DMS79 treated with DMSO at 0.1 percent for 48 hours (cell line): ENCODE measurements around the gene HIPK2.

Experiments used
- DNase-seq: peaks from one replicate; lab custom pipeline; 2025; lab: John Stamatoyannopoulos, UW

The HIPK2 gene

DNA sequence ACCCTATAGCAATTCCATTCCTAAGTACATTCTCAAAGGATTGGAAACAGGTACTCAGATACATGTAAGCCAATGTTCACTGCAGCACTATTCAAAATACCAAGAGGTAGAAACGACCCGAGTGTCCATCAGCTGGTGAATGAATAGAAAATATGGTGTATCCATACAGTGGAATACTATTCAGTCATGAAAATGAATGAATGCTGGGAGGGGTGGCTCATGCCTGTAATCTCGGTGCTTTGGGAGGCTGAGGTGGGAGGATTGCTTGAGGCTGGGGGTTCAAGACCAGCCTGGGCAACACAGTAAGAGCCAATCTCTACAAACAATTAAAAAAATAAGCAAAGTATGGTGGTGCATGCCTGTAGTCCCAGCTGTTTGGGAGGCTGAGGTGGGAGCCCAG, 191.5 kb downstream of the HIPK2 start:
- DNase-seq, result no peak

GRCh38 chr7:139585042-139585441, 192.8 kb downstream of the HIPK2 start:
- no peak for DNase-seq

- no peak for DNase-seq
These were observed 193.8 kb downstream of the HIPK2 start for GRCh38 chr7:139583826-139584553.

DNA sequence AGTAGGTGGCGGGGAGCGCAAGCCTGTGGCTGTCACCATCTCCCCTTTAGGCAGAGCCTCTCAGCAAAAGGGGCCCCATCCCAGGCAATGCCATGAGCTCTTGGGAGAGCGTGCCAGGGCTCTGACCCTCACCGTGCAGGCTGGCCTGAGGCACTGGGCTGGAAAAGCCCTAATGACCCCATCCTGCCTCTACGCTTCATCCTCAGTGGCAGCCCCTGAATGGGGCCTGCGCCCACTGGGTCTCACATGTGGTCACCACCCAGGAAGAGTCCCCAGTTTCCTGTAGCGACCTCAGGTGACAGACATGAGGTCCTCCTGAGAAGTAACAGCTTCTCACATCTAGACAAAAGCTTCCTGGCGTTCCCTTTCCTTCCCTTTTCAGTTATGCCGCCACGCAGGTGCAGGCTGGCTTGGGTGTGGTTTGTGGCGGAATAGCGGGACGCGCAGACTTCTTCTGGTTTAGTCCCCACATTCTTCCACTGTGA, 195.1 kb downstream of the HIPK2 start:
- no peak for DNase-seq

- no peak for DNase-seq
These were observed 195.6 kb downstream of the HIPK2 start for GRCh38 chr7:139582130-139582650.

- no peak for DNase-seq
These were observed 197.4 kb downstream of the HIPK2 start for GRCh38 chr7:139580435-139580834.

DNA sequence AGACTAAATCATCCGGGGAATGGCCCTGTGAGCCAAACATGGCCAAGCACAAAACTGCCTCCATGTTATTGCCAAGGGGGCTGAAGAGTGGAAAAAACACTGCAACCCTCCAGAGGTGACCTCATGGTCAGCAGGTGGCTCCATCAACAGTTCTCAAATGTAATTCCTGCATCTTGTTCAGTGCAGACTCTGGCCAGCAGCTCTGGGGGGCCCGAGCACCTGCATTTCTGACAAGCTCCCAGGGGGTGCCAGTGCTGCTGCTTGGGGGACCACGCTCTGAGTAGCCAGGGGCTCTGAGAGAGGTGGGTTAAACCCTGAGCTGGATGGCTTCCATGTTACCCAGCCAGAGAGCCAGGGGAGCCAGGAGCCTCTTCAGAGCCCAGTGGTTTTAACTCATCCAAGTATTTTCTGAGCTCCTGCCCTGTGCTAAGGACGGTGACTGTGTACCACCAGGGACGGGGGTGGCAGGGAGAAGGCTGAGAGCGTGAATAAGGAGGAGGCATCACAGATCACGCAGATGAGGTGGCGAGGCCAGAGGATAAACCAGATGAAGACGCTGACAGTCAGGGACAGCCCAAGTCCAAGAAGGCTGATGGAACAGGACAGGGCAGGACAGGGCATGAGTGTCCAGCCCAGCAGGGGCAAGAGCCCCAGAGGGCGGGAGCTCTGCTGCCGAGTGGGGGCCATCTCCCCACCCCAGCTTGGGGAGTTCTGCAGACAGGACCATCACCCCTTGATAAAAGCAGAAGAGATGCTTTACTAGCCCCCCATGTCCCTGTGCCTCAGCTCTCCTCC, 201.4 kb downstream of the HIPK2 start:
- DNase-seq, result no peak

DNA sequence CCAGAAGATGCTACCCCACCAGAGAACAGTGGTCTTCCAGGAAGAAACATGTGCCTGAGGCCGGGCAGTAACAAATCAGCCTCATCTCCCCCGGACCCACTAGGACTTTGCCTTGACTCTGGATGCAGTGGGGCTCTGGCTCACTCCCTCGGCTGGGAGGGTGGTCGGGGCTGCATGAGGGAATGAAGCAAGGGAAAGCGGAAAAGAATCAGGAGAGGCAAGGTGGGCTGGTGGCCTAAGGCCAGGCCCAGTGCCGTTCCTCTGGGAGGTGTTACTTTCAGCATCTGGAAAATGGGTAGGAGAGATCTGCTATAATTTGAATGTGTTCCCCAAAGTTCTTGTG, 202.5 kb downstream of the HIPK2 start:
- no peak for DNase-seq

DNA sequence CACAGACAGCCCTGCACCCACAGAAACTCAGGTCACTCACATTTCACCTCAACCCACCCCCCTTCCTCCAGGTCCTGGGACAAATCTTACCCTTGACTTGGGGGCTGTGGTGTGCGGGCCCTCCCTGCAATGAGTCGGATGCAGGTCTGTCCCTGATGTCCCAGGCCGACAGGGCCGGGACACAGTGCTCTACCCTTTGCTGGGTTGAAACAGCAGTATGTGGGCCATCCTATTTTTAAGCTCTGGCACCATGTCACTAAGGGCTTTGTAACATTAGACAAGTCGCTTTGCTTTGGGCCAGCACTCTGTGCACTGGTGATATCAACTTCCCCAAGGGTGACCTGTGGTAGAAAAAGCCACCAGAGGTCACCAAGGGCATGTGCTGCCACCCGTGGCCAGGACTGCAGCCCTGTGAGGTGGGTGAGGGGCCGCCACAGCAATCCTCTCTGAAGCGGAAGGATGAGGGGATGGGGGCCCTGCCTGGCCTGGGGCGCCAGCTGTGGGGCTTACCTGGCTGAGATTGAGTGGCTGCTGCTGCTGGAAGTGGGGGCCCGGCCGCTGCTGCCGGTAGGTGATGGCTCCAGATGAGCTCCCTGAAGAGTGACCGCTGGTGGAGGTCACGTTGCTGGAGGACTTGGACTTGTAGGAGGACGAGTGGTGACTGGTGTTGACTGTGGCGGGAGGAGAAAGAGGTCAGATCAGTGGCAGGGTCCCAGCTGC, 203.0 kb downstream of the HIPK2 start:
- DNase-seq, result no peak

- DNase-seq, result no peak
These were observed 203.9 kb downstream of the HIPK2 start for GRCh38 chr7:139573871-139574270.

DNA sequence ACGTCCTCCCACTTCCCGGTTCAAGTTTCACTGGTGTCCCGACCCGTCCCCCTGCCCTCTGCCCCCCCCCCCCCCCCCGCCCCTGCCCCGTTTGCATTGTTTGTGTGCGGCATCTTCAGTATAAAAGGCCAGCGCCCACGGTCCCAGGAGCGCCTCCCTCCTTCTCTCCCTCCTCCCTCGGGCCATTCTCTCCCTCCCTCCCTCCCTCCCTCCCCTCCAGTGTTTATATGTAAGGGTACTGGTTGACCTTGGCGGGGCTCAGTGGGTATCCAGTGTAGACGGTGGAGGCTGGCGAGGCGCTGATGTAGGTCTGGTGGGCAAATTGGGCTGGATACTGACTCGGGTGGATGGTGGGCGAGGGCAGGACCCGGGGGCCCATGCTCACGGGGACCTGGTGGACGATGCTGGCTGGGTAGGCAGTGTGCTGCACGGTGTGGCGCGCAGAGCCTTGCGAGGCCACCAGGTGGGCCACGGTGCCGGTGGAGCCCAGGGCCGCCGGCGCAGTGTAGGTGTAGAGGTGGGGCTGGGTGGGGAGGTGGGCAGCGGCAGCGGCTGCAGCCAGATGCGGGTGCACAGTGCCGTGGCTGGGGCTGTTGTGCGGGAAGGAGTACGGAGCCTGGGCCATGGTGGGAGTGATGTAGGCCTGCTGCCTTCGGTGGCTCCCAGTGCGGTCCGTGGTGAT, 205.0 kb downstream of the HIPK2 start:
- no peak for DNase-seq

- DNase-seq, result no peak
These were observed 205.7 kb downstream of the HIPK2 start for GRCh38 chr7:139572071-139572470.

- DNase-seq, result no peak
These were observed 206.1 kb downstream of the HIPK2 start for GRCh38 chr7:139571651-139572050.

DNA sequence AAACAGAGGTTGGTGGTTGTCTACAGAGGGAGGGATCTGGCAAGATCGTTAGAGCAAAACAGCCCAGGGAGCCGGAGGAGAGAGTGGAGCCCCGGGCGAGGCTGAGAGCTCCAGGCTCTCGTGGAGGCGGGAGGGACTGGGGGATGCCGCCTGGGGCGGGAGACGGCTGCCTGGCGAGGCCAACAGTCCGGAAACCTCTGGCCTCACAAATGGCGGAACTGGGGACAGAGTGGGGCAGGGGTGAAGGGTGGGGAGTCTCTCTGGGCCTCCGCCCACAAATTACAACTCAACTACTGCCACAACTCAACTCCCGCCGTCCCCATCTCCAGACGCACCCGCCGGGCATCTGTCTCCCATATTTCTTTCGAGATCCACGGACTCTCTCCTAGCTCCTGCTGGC, 206.6 kb downstream of the HIPK2 start:
- DNase-seq, result no peak

- DNase-seq, result no peak
These were observed 207.2 kb downstream of the HIPK2 start for GRCh38 chr7:139570626-139571025.

DNA sequence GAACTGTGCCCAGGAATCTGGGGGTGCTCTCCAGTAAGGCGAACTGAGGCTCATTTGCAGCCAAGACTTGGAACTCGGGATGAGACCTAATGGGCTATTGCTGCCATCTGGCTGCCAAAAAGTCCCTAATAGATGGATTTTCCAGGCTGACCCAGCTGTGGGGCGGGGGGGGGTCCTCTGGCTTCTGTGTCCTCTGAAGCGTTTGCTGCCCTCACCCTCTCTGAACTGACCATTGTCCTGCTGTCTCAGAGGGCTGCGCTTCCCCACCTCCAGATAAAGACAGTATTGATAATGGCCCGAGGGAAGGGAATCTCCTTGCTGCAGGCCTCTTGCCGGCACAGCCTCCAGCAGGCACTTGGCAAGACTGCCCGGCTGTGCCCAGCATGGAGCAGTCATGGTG, 207.7 kb downstream of the HIPK2 start:
- DNase-seq, result no peak

DNA sequence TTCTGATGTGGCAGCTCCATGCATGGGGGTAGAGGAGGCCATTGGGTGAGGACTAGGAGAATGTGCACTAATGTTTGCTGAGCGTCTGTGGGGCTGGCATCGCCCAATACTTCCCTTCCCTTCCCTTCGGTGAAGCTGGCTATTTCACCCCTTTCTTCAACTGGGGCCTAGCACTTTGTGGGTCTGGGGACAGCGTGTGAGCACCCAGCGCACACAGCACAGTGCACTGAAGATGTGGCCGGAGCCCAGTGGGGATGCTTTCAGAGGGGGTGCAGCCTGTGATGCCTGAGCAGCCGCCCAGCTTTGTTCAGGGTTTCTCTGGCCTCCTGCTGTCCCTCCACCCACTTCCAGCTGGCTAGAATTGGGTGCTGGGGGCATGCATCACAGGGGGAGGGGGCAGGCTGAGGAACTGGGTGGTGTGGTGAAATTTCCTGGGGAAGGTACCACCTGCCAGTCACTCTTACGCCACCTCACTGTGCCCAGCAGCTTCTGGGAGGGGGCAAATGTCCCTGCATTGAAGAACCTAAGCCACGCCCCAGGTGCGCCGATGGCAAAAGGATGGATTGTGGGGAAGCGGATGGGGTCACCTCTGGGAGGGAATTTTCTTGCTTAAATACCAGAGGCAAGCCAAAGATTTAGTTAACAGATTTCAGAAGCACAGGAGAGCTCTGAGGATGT, 208.8 kb downstream of the HIPK2 start:
- no peak for DNase-seq

GRCh38 chr7:139568346-139568675, 209.5 kb downstream of the HIPK2 start:
- no peak for DNase-seq

DNA sequence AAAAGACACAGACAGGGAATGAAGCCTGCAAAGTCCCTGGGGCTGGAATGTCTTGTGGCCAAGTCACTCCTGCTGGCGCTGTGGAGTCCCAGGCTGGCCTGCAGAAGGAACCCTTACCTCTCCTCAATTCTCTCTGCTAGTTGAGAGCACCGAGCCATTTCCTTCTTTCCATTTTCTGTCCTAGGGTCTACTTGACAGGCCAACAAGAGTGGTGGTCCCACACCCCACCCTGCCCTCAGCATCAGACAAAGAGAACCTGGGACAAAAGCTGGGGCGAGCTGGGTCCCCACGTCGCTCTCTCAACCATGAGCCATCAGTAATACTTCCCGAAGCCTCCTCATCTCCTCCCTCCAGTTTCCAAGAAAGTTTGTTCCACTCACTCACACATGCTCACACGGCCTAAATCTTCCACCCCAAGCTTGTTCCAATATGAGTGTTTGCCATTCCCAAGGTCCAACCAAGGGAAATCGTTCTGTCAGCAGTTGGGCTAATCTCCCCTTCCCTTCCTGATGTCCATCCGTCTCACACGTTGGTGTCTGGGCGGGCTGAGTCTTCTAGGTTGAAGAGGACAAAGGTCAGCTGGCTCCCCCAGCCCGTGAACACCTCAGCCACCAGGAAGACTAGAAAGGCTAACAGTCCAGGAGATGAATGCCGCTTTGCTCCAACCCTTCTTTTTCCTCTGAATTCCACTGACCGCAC, 210.0 kb downstream of the HIPK2 start:
- no peak for DNase-seq

DNA sequence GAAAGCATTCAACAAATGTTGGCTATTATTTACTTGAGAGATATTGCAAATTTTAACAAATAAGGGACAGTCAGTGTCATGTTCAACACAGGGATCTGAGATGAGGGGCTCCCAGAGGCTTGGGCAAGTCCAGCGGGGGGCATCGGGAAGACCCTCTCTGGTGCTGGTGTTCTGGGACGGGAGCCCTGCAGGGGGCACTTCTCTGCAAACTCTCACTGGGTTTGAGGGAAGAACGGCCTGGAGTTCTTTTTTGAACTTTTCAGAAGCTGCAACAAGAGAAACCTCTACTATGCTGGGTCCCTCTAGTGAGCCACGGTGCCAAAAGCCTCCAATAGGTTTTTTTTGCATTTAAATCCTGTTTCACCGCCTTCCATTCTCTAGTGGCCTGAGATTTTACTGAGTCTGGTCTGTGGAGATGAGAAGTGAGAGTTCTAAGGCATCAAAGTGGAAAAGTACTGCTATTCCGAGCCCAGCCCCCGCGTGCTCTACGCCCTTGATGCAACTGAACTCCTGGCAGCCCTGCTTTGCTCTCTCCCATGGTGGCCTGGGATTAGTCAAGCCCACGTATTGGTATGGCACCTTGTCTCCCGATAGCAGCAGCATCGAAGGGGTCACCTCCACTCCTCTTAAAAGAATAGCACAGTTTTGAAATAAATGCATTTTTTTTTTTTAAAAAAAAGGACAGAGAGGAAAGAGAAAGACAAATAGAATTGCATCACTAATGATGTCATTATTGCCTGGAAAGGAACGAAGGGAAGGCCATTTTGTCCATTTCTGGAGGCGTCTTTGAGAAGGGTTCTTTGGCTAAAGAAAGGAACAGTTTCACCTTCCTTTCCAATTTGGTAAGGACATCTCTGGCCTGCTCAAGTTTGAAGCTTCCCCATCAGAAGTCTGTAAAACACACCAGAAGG, 210.8 kb downstream of the HIPK2 start:
- no peak for DNase-seq
